Endothelial cell of umbilical vein (primary cell): ENCODE measurements around the gene SF3B5. TPM values are rescaled to one million over a fixed set of nuclear protein-coding genes. Genes with fewer than 3 reads are reported as not detected.

Experiments
- BruUV-seq: library from RNA; stranded (reverse); fragments of 400-500 nt; replicated peaks from 2 replicates; lab custom pipeline; 2021; lab: Mats Ljungman, UMichigan
- CTCF ChIA-PET: fragments of 300-600, 350-600 bp; sonication (Branson Sonifier 250); formaldehyde crosslinking; loops from one replicate; lab custom pipeline; 2021; ENCODE audit warnings: antibody characterized with exemption, inconsistent platforms; lab: Charles Lee
- POLR2A ChIA-PET: fragments of 300-600, 350-600 bp; sonication (Branson Sonifier 250); formaldehyde crosslinking; loops from one replicate; lab custom pipeline; 2021; ENCODE audit warnings: antibody characterized with exemption, inconsistent platforms; lab: Charles Lee
- DNase-seq: peaks from one replicate; pipeline ENCODE4 v3.0.0-alpha.2; 2011; ENCODE audit warnings: low read depth, low spot score
- FAIRE-seq: peaks from 2 replicates; lab custom pipeline; 2011; peaks lifted over from hg19 to GRCh38; lab: Jason Lieb, UNC
- H2AFZ ChIP-seq: 2 replicates; pipeline ENCODE4 v1.6.0; 2012; ENCODE audit warnings: low read depth, low read length, control low read depth, inconsistent platforms
- H3K27ac ChIP-seq: 2 replicates; pipeline ENCODE4 v1.5.1; 2011; ENCODE audit warnings: low read depth, mild to moderate bottlenecking, control low read depth, low read length, moderate library complexity; ENCODE audit not compliant: insufficient read depth
- H3K27me3 ChIP-seq, 2 experiments: 2 replicates each; pipeline versions ENCODE4 v1.6.0 to v1.6.1; 2011; ENCODE audit warnings: low read length in 2 of 2, mixed read lengths in 1 of 2; ENCODE audit not compliant: control insufficient read depth in 2 of 2, insufficient read depth in 2 of 2
- H3K36me3 ChIP-seq, 2 experiments: 2 replicates in 1 of 2; 3 replicates in 1 of 2; pipeline ENCODE4 v1.5.1; 2011; ENCODE audit warnings: low read length in 2 of 2, mild to moderate bottlenecking in 1 of 2, moderate library complexity in 1 of 2; ENCODE audit not compliant: control insufficient read depth in 2 of 2, insufficient read depth in 2 of 2; ENCODE audit errors: extremely low read depth in 1 of 2
- H3K4me1 ChIP-seq: 3 replicates; pipeline ENCODE4 v1.5.1; 2011; ENCODE audit warnings: mild to moderate bottlenecking, low read length; ENCODE audit not compliant: control insufficient read depth, insufficient read depth; ENCODE audit errors: extremely low read depth
- H3K4me2 ChIP-seq: 2 replicates; pipeline ENCODE4 v1.6.1; 2011; ENCODE audit warnings: low read length, control low read depth, mixed read lengths; ENCODE audit not compliant: insufficient read depth
- H3K4me3 ChIP-seq, 3 experiments: fragments of 200-600 bp in 1 of 3; sonication (generic), shearing (Covaris generic) in 1 of 3; replicated peaks in 1 of 3; 2 replicates each; pipeline ENCODE4 v1.5.1; 2011 to 2016; ENCODE audit warnings: control low read depth in 3 of 3, low read length in 3 of 3, mild to moderate bottlenecking in 2 of 3, inconsistent platforms in 1 of 3, low read depth in 1 of 3, moderate library complexity in 1 of 3; ENCODE audit not compliant: insufficient read depth in 1 of 3
- H3K79me2 ChIP-seq: 2 replicates; pipeline ENCODE4 v1.6.0; 2012; ENCODE audit warnings: low read length, inconsistent platforms; ENCODE audit not compliant: control insufficient read depth, insufficient read depth
- H3K9ac ChIP-seq: replicated peaks from 2 replicates; pipeline ENCODE3; 2011; ENCODE audit warnings: low read length, control low read depth; ENCODE audit not compliant: insufficient read depth; ENCODE audit errors: extremely low read depth
- H3K9me1 ChIP-seq: replicated peaks from 3 replicates; pipeline ENCODE4 v1.6.0; 2011; ENCODE audit warnings: mild to moderate bottlenecking, low read length; ENCODE audit not compliant: control insufficient read depth, insufficient read depth; ENCODE audit errors: extremely low read depth
- H3K9me3 ChIP-seq: replicated peaks from 2 replicates; pipeline ENCODE4 v1.5.1; 2012; ENCODE audit warnings: low read length, inconsistent platforms; ENCODE audit not compliant: control insufficient read depth, insufficient read depth
- H4K20me1 ChIP-seq: replicated peaks from 2 replicates; pipeline ENCODE3; 2011; ENCODE audit warnings: mild to moderate bottlenecking, low read length; ENCODE audit not compliant: control insufficient read depth, insufficient read depth; ENCODE audit errors: extremely low read depth
- CTCF ChIP-seq, 2 donors: IDR thresholded peaks; 1 replicate in 1 of 2; 2 replicates in 1 of 2; pipeline ENCODE4 v1.5.1; 2011; ENCODE audit warnings: low read length in 2 of 2, mild to moderate bottlenecking in 2 of 2, moderate library complexity in 2 of 2, control low read depth in 1 of 2, inconsistent platforms in 1 of 2, low read depth in 1 of 2; ENCODE audit not compliant: insufficient read depth in 1 of 2; ENCODE audit errors: extremely low read depth in 1 of 2
- EZH2 ChIP-seq: IDR thresholded peaks from 2 replicates; pipeline ENCODE4 v1.6.1; 2012; ENCODE audit warnings: borderline replicate concordance, low read depth, mild to moderate bottlenecking, moderate library complexity, low read length, inconsistent platforms; ENCODE audit not compliant: severe bottlenecking
- FOS ChIP-seq: IDR thresholded peaks from 2 replicates; pipeline ENCODE4 v1.6.1; 2011; ENCODE audit warnings: mild to moderate bottlenecking, low read length, moderate library complexity, borderline replicate concordance; ENCODE audit not compliant: insufficient read depth
- GATA2 ChIP-seq: IDR thresholded peaks from 2 replicates; pipeline ENCODE4 v1.7.0; 2011; ENCODE audit warnings: low read depth, mild to moderate bottlenecking, moderate library complexity, mixed read lengths, low read length; ENCODE audit not compliant: insufficient read length, insufficient read depth
- JUN ChIP-seq: IDR thresholded peaks from 2 replicates; pipeline ENCODE4 v1.6.1; 2011; ENCODE audit warnings: borderline replicate concordance, low read depth; ENCODE audit not compliant: insufficient read length, insufficient read depth
- MAX ChIP-seq: IDR thresholded peaks from 2 replicates; pipeline ENCODE4 v1.6.1; 2011; ENCODE audit not compliant: insufficient read depth, insufficient read length
- MYC ChIP-seq: IDR thresholded peaks from one replicate; pipeline ENCODE4 v1.6.1; 2011; ENCODE audit warnings: mild to moderate bottlenecking, low read depth, low read length
- POLR2A ChIP-seq: IDR thresholded peaks from 2 replicates; pipeline ENCODE4 v1.6.1; 2012; ENCODE audit warnings: low read depth, mild to moderate bottlenecking, control low read depth, low read length
- POLR2AphosphoS5 ChIP-seq: IDR thresholded peaks from 2 replicates; pipeline ENCODE4 v1.6.1; 2012; ENCODE audit warnings: low read depth, mild to moderate bottlenecking, control low read depth, low read length, moderate library complexity; ENCODE audit not compliant: insufficient read depth
- dilution Hi-C: fragments of 300-500 bp; cut with MboI; formaldehyde crosslinking; loops from one replicate; pipeline ENCODE4 v1.15.0; 2019; ENCODE audit warnings: low sequenced_read_pairs; ENCODE audit not compliant: extremely low pct_ligation_motif_present
- intact Hi-C: fragments of 100-400 bp; cut with micrococcal nuclease; formaldehyde crosslinking; loops from one replicate; pipeline ENCODE4 v1.10.0; 2022
- polyA plus RNA-seq, 4 experiments: library from polyadenylated mRNA; depleted of rRNA in 3 of 4; stranded (reverse) in 3 of 4; unstranded in 1 of 4; fragments of >200 nt; gene quantifications; 2 replicates each; pipeline versions ENCODE4 v1.2.1 to v1.2.3, GENCODE V29; 2011 to 2012; ENCODE audit warnings: missing spikeins in 1 of 4
- total RNA-seq: library from RNA; stranded (reverse); gene quantifications from 2 replicates; pipeline ENCODE4 v1.2.3, GENCODE V29; 2021

The SF3B5 gene
- total and polyA plus RNA-seq, 2 donors (not counting 3 experiments of a cell fraction or from before 2014, with no cell fraction given) = 185 to 540 TPM

- H3K4me1 ChIP-seq = no peaks in the 10 kb centered on the region
- no peak overlapping the region for H3K27ac ChIP-seq
- H3K9me3 ChIP-seq = no peaks in the 10 kb centered on the region
- no peaks in the 10 kb centered on the region for H3K36me3 ChIP-seq
- DNase-seq = no peak
- dilution Hi-C loops (no loop called here), intact Hi-C loops (no loop called here)
- no peaks in the 10 kb centered on the region for H3K79me2 ChIP-seq
- H3K27me3 ChIP-seq = peaks cover 0 to 10% of the 10 kb centered on the region in 2 experiments
- ChIA-PET POLR2A (no interaction called here), CTCF (interaction anchor here (1.0 to 2.2 kb wide), 3 partner anchors 116 to 1628 kb away, joined by 4 to 11 read pairs (median 4); no protein-coding TSS in a partner anchor)
- H3K9me1 ChIP-seq = no peaks in the 10 kb centered on the region
- TF ChIP-seq JUN (no peak), GATA2 (no peak), MAX (no peak), CTCF (IDR thresholded peaks at IDR 0.05; ENCODE audit: extremely low read depth in 1 of 2, insufficient read depth in 1 of 2, low read depth in 1 of 2, low read length in 2 of 2) (no peak), FOS (no peak), EZH2 (no peak), POLR2A (no peak), MYC (no peak), POLR2AphosphoS5 (no peak)
- H3K4me2 ChIP-seq = no peak overlapping the region
- H4K20me1 ChIP-seq = no peaks in the 10 kb centered on the region
- no peak overlapping the region for H2AFZ ChIP-seq
- no peak overlapping the region for H3K4me3 ChIP-seq
- no TSS peak for BruUV-seq
- no peak overlapping the region for H3K9ac ChIP-seq
- FAIRE-seq = no peak
Observed at GRCh38 chr6:144103026-144103563, 7.7 kb upstream of the SF3B5 start.
